HCT116 (cell line): ENCODE data around the gene GATC.
"Not testable (repeated sequence)": the region's sequence is repeated elsewhere in the genome, so short reads cannot be mapped to it uniquely, and the experiment has no call there.

Experiments used
- EGR1 ChIP-seq: IDR thresholded peaks from 2 replicates; pipeline ENCODE4 v1.6.1; 2012; ENCODE audit warnings: low read depth
- EZH2phosphoT487 ChIP-seq: fragments of 200-600 bp; IDR thresholded peaks from 2 replicates; pipeline ENCODE4 v1.6.1; 2018; ENCODE audit warnings: antibody characterized with exemption, borderline replicate concordance
- POLR2A ChIP-seq: IDR thresholded peaks from 2 replicates; pipeline ENCODE4 v1.7.0; 2011; ENCODE audit warnings: borderline replicate concordance; ENCODE audit not compliant: insufficient read depth, insufficient read length; ENCODE audit errors: extremely low read depth
- POLR2AphosphoS5 ChIP-seq: IDR thresholded peaks from 2 replicates; pipeline ENCODE4 v1.6.1; 2011; ENCODE audit warnings: mild to moderate bottlenecking, low read depth, low read length, moderate library complexity
- RAD21 ChIP-seq: IDR thresholded peaks from 2 replicates; pipeline ENCODE4 v1.6.1; 2012; ENCODE audit warnings: low read depth, mild to moderate bottlenecking
- SRF ChIP-seq: IDR thresholded peaks from 2 replicates; pipeline ENCODE4 v1.6.1; 2012; ENCODE audit warnings: low read depth
- ZNF274 ChIP-seq: fragments of 200-500 bp; sonication (Bioruptor generic); IDR thresholded peaks from 2 replicates; pipeline ENCODE4 v1.6.1; 2014; ENCODE audit warnings: mild to moderate bottlenecking, low read depth, low read length, inconsistent platforms
- TF ChIP-seq, protein P1 (sequence below), 3 experiments: fragments of 200-600 bp in 1 of 3; sonication (generic) in 1 of 3; IDR thresholded peaks in 2 of 3; conservative IDR thresholded peaks in 1 of 3; 2 replicates each; pipeline ENCODE4 v1.5.1; 2012 to 2017; ENCODE audit warnings: low read depth in 2 of 3, low read length in 2 of 3, antibody characterized with exemption in 1 of 3, borderline replicate concordance in 1 of 3, control low read depth in 1 of 3, mild to moderate bottlenecking in 1 of 3, mixed read lengths in 1 of 3, mixed run types in 1 of 3, moderate library complexity in 1 of 3; ENCODE audit not compliant: insufficient read depth in 1 of 3
- TF ChIP-seq, protein P2 (sequence below): IDR thresholded peaks from 2 replicates; pipeline ENCODE4 v1.6.1; 2011; ENCODE audit warnings: mild to moderate bottlenecking, low read length, moderate library complexity; ENCODE audit not compliant: insufficient replicate concordance; ENCODE audit errors: extremely low read depth
- TF ChIP-seq, protein P3 (sequence below): IDR thresholded peaks from 2 replicates; pipeline ENCODE4 v1.6.1; 2012; ENCODE audit warnings: low read depth

DNA sequence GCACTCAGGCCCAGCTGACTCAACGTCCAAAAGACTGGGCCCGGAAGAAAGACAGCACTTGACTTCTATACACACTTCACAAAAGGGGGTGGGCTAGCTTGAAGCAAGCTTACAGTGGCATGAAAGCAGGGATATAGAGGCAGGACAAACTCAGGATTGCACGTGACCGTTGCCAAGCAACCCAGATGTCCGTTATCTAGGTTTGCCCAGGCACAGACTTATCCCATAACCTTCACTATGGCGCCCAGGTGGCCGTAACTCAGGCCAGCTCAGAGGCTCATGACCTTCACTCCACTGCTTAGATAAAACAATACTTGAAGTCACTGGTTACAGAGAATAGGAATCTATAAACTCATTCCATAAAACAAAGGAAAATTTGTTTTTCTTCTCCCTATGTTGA lies 41.3 kb downstream of the GATC start:
- TF ChIP-seq, protein P1, sequence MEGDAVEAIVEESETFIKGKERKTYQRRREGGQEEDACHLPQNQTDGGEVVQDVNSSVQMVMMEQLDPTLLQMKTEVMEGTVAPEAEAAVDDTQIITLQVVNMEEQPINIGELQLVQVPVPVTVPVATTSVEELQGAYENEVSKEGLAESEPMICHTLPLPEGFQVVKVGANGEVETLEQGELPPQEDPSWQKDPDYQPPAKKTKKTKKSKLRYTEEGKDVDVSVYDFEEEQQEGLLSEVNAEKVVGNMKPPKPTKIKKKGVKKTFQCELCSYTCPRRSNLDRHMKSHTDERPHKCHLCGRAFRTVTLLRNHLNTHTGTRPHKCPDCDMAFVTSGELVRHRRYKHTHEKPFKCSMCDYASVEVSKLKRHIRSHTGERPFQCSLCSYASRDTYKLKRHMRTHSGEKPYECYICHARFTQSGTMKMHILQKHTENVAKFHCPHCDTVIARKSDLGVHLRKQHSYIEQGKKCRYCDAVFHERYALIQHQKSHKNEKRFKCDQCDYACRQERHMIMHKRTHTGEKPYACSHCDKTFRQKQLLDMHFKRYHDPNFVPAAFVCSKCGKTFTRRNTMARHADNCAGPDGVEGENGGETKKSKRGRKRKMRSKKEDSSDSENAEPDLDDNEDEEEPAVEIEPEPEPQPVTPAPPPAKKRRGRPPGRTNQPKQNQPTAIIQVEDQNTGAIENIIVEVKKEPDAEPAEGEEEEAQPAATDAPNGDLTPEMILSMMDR (IDR thresholded peaks at IDR 0.05 in 2 of 3, conservative IDR thresholded peaks at IDR 0.05 in 1 of 3; ENCODE audit: borderline replicate concordance in 1 of 3, insufficient read depth in 1 of 3, low read depth in 2 of 3, low read length in 2 of 3): not testable (repeated sequence)
- not testable (repeated sequence) for TF ChIP-seq EZH2phosphoT487, POLR2A, POLR2AphosphoS5, ZNF274, EGR1, SRF, RAD21
- TF ChIP-seq, protein P2, sequence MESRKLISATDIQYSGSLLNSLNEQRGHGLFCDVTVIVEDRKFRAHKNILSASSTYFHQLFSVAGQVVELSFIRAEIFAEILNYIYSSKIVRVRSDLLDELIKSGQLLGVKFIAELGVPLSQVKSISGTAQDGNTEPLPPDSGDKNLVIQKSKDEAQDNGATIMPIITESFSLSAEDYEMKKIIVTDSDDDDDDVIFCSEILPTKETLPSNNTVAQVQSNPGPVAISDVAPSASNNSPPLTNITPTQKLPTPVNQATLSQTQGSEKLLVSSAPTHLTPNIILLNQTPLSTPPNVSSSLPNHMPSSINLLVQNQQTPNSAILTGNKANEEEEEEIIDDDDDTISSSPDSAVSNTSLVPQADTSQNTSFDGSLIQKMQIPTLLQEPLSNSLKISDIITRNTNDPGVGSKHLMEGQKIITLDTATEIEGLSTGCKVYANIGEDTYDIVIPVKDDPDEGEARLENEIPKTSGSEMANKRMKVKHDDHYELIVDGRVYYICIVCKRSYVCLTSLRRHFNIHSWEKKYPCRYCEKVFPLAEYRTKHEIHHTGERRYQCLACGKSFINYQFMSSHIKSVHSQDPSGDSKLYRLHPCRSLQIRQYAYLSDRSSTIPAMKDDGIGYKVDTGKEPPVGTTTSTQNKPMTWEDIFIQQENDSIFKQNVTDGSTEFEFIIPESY: not testable (repeated sequence)
- TF ChIP-seq, protein P3, sequence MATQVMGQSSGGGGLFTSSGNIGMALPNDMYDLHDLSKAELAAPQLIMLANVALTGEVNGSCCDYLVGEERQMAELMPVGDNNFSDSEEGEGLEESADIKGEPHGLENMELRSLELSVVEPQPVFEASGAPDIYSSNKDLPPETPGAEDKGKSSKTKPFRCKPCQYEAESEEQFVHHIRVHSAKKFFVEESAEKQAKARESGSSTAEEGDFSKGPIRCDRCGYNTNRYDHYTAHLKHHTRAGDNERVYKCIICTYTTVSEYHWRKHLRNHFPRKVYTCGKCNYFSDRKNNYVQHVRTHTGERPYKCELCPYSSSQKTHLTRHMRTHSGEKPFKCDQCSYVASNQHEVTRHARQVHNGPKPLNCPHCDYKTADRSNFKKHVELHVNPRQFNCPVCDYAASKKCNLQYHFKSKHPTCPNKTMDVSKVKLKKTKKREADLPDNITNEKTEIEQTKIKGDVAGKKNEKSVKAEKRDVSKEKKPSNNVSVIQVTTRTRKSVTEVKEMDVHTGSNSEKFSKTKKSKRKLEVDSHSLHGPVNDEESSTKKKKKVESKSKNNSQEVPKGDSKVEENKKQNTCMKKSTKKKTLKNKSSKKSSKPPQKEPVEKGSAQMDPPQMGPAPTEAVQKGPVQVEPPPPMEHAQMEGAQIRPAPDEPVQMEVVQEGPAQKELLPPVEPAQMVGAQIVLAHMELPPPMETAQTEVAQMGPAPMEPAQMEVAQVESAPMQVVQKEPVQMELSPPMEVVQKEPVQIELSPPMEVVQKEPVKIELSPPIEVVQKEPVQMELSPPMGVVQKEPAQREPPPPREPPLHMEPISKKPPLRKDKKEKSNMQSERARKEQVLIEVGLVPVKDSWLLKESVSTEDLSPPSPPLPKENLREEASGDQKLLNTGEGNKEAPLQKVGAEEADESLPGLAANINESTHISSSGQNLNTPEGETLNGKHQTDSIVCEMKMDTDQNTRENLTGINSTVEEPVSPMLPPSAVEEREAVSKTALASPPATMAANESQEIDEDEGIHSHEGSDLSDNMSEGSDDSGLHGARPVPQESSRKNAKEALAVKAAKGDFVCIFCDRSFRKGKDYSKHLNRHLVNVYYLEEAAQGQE: not testable (repeated sequence)
